ENCODE data around the gene ACER3. TPM values are rescaled to one million over a fixed set of nuclear protein-coding genes. Genes with fewer than 3 reads are reported as not detected.

The ACER3 gene
- total RNA-seq, 1 donor from 2014 or later, result 17.3 TPM

DNA sequence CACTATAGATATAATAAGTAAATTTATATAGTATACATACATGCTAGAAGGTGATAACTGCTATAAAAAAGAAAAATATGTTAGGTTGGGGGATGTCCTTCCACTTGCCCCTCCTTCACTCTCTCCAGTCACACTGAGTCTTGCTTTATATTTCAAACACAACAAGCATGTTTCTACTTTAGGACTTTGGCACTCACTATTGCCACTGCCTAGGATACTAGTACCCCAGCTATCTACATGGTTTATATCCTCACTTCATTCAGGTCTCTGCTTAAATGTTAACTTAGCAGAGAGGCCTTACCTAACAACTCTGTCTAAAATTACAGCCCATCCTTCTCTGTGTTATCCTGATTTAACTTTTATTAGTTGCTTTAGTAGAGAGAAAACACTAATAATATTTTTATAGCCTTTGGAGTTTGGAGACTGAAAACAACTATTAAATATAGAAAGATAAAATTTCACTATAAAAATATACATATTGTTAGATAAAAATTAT, 134.4 kb downstream of the ACER3 start:
- no peak overlapping the region for H3K4me2 ChIP-seq (ENCODE audit: low read length)
- H3K9ac ChIP-seq (ENCODE audit: low read length), result no peak overlapping the region
- Mint-ChIP-seq H3K4me3 (ENCODE audit: unreplicated experiment) (no peak overlapping the region), H3K36me3 (ENCODE audit: low read depth, unreplicated experiment) (no peaks in the 10 kb centered on the region), H3K4me1 (ENCODE audit: low read depth, unreplicated experiment) (no peaks in the 10 kb centered on the region), H3K27me3 (ENCODE audit: low read depth, unreplicated experiment) (no peaks in the 10 kb centered on the region), H3K9me3 (ENCODE audit: unreplicated experiment) (no peaks in the 10 kb centered on the region), H3K27ac (ENCODE audit: unreplicated experiment) (no peak overlapping the region)
- H4K20me1 ChIP-seq (ENCODE audit: insufficient read depth, low read length), result no peaks in the 10 kb centered on the region
- no peaks in the 10 kb centered on the region for H3K9me3 ChIP-seq (ENCODE audit: insufficient read depth, low read depth, low read length)
- DNase-seq (ENCODE audit: low read depth) (no peak), FAIRE-seq (no peak)
- no peaks in the 10 kb centered on the region for H3K79me2 ChIP-seq (ENCODE audit: insufficient read depth, low read length)
- peaks cover 3% of the 10 kb centered on the region for H3K36me3 ChIP-seq (ENCODE audit: insufficient read depth, low read length)
- H3K4me1 ChIP-seq (ENCODE audit: insufficient read depth, low read length), result no peaks in the 10 kb centered on the region
- H3K27ac ChIP-seq (ENCODE audit: low read depth, low read length), result no peak overlapping the region
- no peak overlapping the region for H2AFZ ChIP-seq (ENCODE audit: low read depth, low read length)
- no peak overlapping the region for H3K4me3 ChIP-seq (ENCODE audit: insufficient read depth, low read depth, low read length)
- no peaks in the 10 kb centered on the region for H3K27me3 ChIP-seq (ENCODE audit: insufficient read depth, low read length)
- TF ChIP-seq, protein P1, sequence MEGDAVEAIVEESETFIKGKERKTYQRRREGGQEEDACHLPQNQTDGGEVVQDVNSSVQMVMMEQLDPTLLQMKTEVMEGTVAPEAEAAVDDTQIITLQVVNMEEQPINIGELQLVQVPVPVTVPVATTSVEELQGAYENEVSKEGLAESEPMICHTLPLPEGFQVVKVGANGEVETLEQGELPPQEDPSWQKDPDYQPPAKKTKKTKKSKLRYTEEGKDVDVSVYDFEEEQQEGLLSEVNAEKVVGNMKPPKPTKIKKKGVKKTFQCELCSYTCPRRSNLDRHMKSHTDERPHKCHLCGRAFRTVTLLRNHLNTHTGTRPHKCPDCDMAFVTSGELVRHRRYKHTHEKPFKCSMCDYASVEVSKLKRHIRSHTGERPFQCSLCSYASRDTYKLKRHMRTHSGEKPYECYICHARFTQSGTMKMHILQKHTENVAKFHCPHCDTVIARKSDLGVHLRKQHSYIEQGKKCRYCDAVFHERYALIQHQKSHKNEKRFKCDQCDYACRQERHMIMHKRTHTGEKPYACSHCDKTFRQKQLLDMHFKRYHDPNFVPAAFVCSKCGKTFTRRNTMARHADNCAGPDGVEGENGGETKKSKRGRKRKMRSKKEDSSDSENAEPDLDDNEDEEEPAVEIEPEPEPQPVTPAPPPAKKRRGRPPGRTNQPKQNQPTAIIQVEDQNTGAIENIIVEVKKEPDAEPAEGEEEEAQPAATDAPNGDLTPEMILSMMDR (IDR thresholded peaks at IDR 0.05; ENCODE audit: insufficient read depth, low read depth, low read length), result no peak
- TF ChIP-seq EZH2 (IDR thresholded peaks at IDR 0.05; ENCODE audit: insufficient read depth, low read length), result no peak

DNA sequence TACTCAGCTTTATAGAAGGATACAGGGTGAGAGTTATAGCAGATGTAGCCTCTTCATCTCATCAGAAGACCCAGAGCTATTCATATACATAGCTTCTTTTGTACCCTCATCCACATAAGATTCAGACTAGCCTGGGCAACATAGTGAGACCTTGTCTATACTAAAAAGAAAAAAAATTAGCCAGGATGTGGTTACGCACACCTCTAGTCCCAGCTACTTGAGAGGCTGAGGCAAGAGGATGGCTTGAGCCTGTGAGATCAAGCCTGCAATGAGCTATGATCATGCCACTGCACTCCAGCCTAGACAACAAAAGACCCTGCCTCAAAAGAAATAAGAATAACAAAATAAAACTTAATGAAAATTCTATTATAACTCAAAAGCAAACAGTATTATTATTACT, 136.8 kb downstream of the ACER3 start:
- Mint-ChIP-seq H3K9me3 (ENCODE audit: unreplicated experiment) (no peaks in the 10 kb centered on the region), H3K4me1 (ENCODE audit: low read depth, unreplicated experiment) (no peaks in the 10 kb centered on the region), H3K4me3 (ENCODE audit: unreplicated experiment) (no peak overlapping the region), H3K27ac (ENCODE audit: unreplicated experiment) (no peak overlapping the region), H3K36me3 (ENCODE audit: low read depth, unreplicated experiment) (no peaks in the 10 kb centered on the region), H3K27me3 (ENCODE audit: low read depth, unreplicated experiment) (no peaks in the 10 kb centered on the region)
- H3K9ac ChIP-seq (ENCODE audit: low read length), result no peak overlapping the region
- no peak overlapping the region for H3K27ac ChIP-seq (ENCODE audit: low read depth, low read length)
- H3K9me3 ChIP-seq (ENCODE audit: insufficient read depth, low read depth, low read length), result no peaks in the 10 kb centered on the region
- H3K4me2 ChIP-seq (ENCODE audit: low read length), result no peak overlapping the region
- H4K20me1 ChIP-seq (ENCODE audit: insufficient read depth, low read length), result no peaks in the 10 kb centered on the region
- H3K27me3 ChIP-seq (ENCODE audit: insufficient read depth, low read length), result no peaks in the 10 kb centered on the region
- H2AFZ ChIP-seq (ENCODE audit: low read depth, low read length), result no peak overlapping the region
- TF ChIP-seq, protein P1 (IDR thresholded peaks at IDR 0.05; ENCODE audit: insufficient read depth, low read depth, low read length), result no peak
- no peak for TF ChIP-seq EZH2 (IDR thresholded peaks at IDR 0.05; ENCODE audit: insufficient read depth, low read length)
- H3K4me1 ChIP-seq (ENCODE audit: insufficient read depth, low read length), result no peaks in the 10 kb centered on the region
- no peaks in the 10 kb centered on the region for H3K36me3 ChIP-seq (ENCODE audit: insufficient read depth, low read length)
- H3K4me3 ChIP-seq (ENCODE audit: insufficient read depth, low read depth, low read length), result no peak overlapping the region
- FAIRE-seq, result no peak
- DNase-seq (ENCODE audit: low read depth), result no peak
- H3K79me2 ChIP-seq (ENCODE audit: insufficient read depth, low read length), result no peaks in the 10 kb centered on the region

DNA sequence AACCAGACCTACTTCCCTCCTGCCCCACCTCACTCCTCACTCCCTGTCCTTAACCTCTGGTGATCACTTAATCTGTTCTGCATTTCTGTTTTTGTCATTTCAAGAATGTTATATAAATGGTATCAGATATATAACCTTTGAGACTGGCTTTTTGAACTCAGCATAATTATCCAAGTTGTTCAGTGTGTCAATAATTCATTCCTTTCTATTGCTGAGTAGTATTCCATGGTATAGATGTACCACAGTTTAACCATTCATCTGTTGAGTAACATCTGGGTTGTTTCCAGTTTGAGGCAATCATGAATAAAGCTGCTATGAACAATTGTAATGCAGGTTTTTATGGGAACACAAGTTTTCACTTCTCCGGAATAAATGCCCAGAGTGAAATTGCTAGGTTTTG, 138.9 kb downstream of the ACER3 start:
- H2AFZ ChIP-seq (ENCODE audit: low read depth, low read length), result no peak overlapping the region
- TF ChIP-seq, protein P1 (IDR thresholded peaks at IDR 0.05; ENCODE audit: insufficient read depth, low read depth, low read length), result no peak
- TF ChIP-seq EZH2 (IDR thresholded peaks at IDR 0.05; ENCODE audit: insufficient read depth, low read length), result no peak
- H3K4me3 ChIP-seq (ENCODE audit: insufficient read depth, low read depth, low read length), result no peak overlapping the region
- H3K4me1 ChIP-seq (ENCODE audit: insufficient read depth, low read length), result no peaks in the 10 kb centered on the region
- no peaks in the 10 kb centered on the region for H3K9me3 ChIP-seq (ENCODE audit: insufficient read depth, low read depth, low read length)
- no peaks in the 10 kb centered on the region for H3K9me3 Mint-ChIP-seq (ENCODE audit: unreplicated experiment)
- FAIRE-seq (peak; percentile 13), DNase-seq (ENCODE audit: low read depth) (no peak)
- H3K27ac Mint-ChIP-seq (ENCODE audit: unreplicated experiment), result no peak overlapping the region
- no peak overlapping the region for H3K27ac ChIP-seq (ENCODE audit: low read depth, low read length)
- H3K79me2 ChIP-seq (ENCODE audit: insufficient read depth, low read length), result no peaks in the 10 kb centered on the region
- H3K27me3 ChIP-seq (ENCODE audit: insufficient read depth, low read length), result no peaks in the 10 kb centered on the region
- no peaks in the 10 kb centered on the region for H3K4me1 Mint-ChIP-seq (ENCODE audit: low read depth, unreplicated experiment)
- no peaks in the 10 kb centered on the region for H3K36me3 ChIP-seq (ENCODE audit: insufficient read depth, low read length)
- no peaks in the 10 kb centered on the region for H4K20me1 ChIP-seq (ENCODE audit: insufficient read depth, low read length)
- H3K9ac ChIP-seq (ENCODE audit: low read length), result no peak overlapping the region
- H3K36me3 Mint-ChIP-seq (ENCODE audit: low read depth, unreplicated experiment), result no peaks in the 10 kb centered on the region
- H3K27me3 Mint-ChIP-seq (ENCODE audit: low read depth, unreplicated experiment), result no peaks in the 10 kb centered on the region
- no peak overlapping the region for H3K4me3 Mint-ChIP-seq (ENCODE audit: unreplicated experiment)
- no peak overlapping the region for H3K4me2 ChIP-seq (ENCODE audit: low read length)

Data from astrocyte (in vitro differentiated cells and primary cell).